Cardiac fibroblast (primary cell): ENCODE data around the gene PROCA1.

Source experiments
- DNase-seq, 2 donors: peaks; one replicate each; pipeline versions ENCODE4 v3.0.0 to v3.0.0-alpha.2; 2010; ENCODE audit warnings: low read depth in 2 of 2
- H3K4me3 ChIP-seq, 2 donors: replicated peaks in 1 of 2; 1 replicate in 1 of 2; 2 replicates in 1 of 2; pipeline ENCODE4 v1.5.1; 2011; ENCODE audit warnings: low read depth in 2 of 2, low read length in 2 of 2, mild to moderate bottlenecking in 2 of 2, moderate library complexity in 1 of 2
- CTCF ChIP-seq: IDR thresholded peaks from one replicate; pipeline ENCODE4 v1.5.1; 2011; ENCODE audit warnings: low read depth, mild to moderate bottlenecking, low read length, inconsistent platforms

Gene PROCA1

DNA sequence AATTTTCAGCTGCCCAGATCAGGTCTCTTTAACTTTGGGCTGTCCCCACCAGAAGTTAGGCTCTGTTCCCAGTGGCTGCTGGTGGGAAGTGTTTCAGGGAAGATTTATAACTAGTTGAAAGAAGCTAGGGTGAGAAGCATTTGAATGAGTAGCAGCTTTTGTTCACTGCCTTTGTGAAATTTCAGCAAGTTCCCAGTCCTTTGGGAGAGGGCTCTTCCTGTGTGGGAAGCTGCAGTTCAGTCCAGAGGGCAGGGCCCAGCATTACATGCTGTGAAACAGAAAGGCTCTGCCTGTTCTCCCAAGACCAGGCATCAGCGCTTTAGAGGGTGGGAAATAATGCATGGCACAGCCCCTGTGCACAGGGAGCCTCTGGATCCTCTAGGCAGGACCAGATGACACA lies 17.8 kb downstream of the PROCA1 start:
- DNase-seq: no peak
- TF ChIP-seq CTCF: no peak
- H3K4me3 ChIP-seq: no peak overlapping the region

- H3K4me3 ChIP-seq: no peak overlapping the region
- DNase-seq: no peak
- TF ChIP-seq CTCF: no peak
Measured at GRCh38 chr17:28689011-28689410, 22.7 kb downstream of the PROCA1 start.

- no peak for TF ChIP-seq CTCF
- H3K4me3 ChIP-seq: no peak overlapping the region
- DNase-seq: no peak
Measured at GRCh38 chr17:28688481-28688880, 23.2 kb downstream of the PROCA1 start.

DNA sequence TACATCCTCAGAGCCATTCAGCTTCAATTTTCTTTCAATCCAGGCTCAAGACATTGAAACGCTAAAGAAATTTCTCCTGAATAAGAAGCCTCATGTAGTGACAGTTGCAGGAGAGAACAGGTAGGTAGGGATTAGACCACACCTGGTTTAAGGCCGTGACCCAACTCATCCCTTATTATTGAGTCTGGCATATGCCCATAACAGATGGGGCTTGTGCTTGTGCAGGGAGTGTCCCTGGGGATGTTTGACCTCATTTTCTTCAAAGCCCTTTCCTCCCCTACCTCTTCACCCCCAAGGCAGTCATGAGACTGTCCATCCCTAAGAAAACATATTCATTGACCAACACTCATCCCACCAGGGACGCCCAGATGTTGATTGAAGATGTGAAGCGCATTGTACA lies 25.4 kb downstream of the PROCA1 start:
- no peak overlapping the region for H3K4me3 ChIP-seq
- TF ChIP-seq CTCF: no peak
- DNase-seq: no peak

- no peak for TF ChIP-seq CTCF
- no peak overlapping the region for H3K4me3 ChIP-seq
- no peak for DNase-seq
Measured at GRCh38 chr17:28685366-28685765, 26.3 kb downstream of the PROCA1 start.

DNA sequence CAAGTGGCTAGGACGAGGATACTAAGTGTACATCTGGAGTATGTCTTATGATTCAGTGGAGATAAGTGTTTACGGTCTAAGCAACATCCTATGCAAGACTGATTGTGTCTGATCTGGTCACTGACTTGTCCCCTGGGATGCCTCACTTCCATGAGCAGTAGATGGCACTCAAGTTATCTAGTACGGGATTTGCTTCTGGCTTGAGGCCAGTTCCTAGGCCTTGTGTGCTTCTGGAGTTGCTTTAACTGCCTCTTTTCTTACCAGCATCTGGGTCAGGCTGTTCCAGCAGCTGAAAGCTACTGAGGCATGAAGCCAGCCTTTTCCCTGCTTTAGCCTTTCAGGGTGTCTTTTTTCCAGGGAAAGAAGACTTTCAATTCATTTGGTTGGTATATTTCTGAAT lies 26.7 kb downstream of the PROCA1 start:
- H3K4me3 ChIP-seq: no peak overlapping the region
- TF ChIP-seq CTCF: no peak
- DNase-seq: peak; percentile 27 to 61

DNA sequence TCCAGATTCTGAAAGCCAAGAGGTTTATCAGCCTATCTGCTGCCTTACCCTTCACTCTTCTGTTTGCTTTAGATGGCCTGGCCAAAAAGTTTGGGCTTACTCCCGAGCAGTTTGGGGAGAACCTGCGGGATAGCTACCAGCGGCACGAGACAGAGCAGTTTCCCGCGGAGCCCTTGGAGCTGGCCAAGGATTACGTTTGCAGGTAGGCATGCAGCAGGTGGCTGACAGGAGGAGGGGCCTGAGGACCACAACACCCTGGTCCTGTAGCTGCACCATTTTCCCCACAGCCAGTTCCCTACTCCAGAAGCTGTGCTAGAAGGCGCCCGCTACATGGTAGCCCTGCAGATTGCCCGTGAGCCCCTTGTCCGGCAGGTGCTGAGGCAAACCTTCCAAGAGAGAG lies 29.0 kb downstream of the PROCA1 start:
- TF ChIP-seq CTCF: no peak
- DNase-seq: no peak
- H3K4me3 ChIP-seq: no peak overlapping the region
